Chondrocyte (in vitro differentiated cells): ENCODE data around the gene ARHGEF37. TPM values are rescaled to one million over a fixed set of nuclear protein-coding genes. Genes with fewer than 3 reads are reported as not detected.

ENCODE experiments used
- DNase-seq: peaks from one replicate; pipeline ENCODE4 v3.0.0; 2021; ENCODE audit warnings: mixed read lengths, low spot score
- H3K27ac Mint-ChIP-seq: one replicate; pipeline ENCODE4 v1.8.0; 2021; ENCODE audit warnings: mild to moderate bottlenecking, moderate library complexity, mixed read lengths; ENCODE audit not compliant: unreplicated experiment
- H3K27me3 Mint-ChIP-seq: 2 replicates; pipeline ENCODE4 v1.8.0; 2021; ENCODE audit warnings: low read depth, mixed read lengths
- H3K36me3 Mint-ChIP-seq: 2 replicates; pipeline ENCODE4 v1.8.0; 2021; ENCODE audit warnings: low read depth, mixed read lengths
- H3K4me1 Mint-ChIP-seq: 2 replicates; pipeline ENCODE4 v1.8.0; 2021; ENCODE audit warnings: low read depth, mild to moderate bottlenecking, mixed read lengths
- H3K4me3 Mint-ChIP-seq: one replicate; pipeline ENCODE4 v1.8.0; 2021; ENCODE audit warnings: mild to moderate bottlenecking, moderate library complexity, mixed read lengths; ENCODE audit not compliant: unreplicated experiment
- H3K9me3 Mint-ChIP-seq: 2 replicates; pipeline ENCODE4 v1.8.0; 2021; ENCODE audit warnings: low read depth, mixed read lengths
- CTCF ChIP-seq: fragments of 200-600 bp; sonication (generic); IDR thresholded peaks from 2 replicates; pipeline ENCODE4 v1.5.0; 2021; ENCODE audit warnings: antibody characterized with exemption, mild to moderate bottlenecking, moderate library complexity
- total RNA-seq: library from RNA; stranded (reverse); gene quantifications from 3 replicates; pipeline ENCODE4 v1.2.1, GENCODE V29; 2021

ARHGEF37 gene
- total RNA-seq, 1 donor from 2014 or later, result 6.0 TPM

DNA sequence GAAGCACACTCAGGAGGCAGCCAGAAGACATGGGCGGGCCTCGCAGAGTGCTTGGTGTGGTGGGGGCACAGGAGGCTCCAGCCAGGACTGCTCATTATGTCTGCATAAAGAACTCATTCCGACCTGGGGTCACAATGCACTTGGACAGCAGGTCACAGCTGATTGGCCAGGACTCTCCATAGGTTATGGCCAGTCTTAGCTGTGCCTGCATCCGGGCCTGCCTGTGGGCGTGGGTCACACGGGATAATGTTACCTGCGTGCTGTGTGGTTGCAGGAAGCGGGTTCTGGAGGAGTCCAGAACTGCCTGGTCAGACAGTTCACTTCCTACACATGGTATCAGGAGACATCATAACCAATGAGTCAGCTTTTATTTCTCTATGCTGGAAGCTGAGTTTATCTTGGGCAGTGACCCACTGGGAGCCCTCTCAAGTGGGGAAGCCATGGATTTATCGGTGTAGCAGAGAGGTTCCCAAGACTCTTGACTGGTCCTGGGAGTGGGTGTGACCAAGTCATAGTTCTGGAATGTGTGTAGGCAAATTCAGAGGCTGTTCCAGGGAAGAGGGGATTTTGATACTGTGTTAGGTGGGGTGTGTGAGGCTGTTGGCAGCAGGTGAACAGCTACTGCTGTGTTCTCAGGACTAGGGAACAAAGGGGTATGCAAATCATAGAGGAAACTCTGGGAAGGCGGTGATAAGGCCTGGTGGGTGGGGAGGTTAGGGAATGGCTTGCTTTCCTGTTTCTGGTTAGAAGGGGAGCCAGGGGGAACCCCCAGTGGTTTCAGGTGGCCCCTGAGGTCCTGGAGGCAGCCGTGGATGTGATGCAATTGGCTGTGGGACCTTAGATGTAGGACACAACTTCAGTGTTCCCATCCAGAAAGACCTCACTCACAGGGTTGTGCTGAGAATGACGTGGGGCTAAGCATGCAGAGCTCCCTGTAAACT lies 51.3 kb downstream of the ARHGEF37 start:
- TF ChIP-seq CTCF, result no peak
- DNase-seq, result no peak
- Mint-ChIP-seq H3K4me3 (no peak overlapping the region), H3K4me1 (peaks cover 42% of the 10 kb centered on the region), H3K27me3 (no peaks in the 10 kb centered on the region), H3K36me3 (peaks cover 3% of the 10 kb centered on the region), H3K27ac (peak overlapping the region; percentile 47), H3K9me3 (no peaks in the 10 kb centered on the region)

GRCh38 chr5:149633476-149634350 lies 52.4 kb downstream of the ARHGEF37 start:
- Mint-ChIP-seq H3K36me3 (peaks cover 3% of the 10 kb centered on the region), H3K4me3 (no peak overlapping the region), H3K9me3 (no peaks in the 10 kb centered on the region), H3K4me1 (peaks cover 42% of the 10 kb centered on the region), H3K27ac (peak overlapping the region; percentile 32), H3K27me3 (no peaks in the 10 kb centered on the region)
- TF ChIP-seq CTCF, result no peak
- no peak for DNase-seq

- no peak for DNase-seq
- no peak overlapping the region for H3K4me3 Mint-ChIP-seq
- H3K4me1 Mint-ChIP-seq, result peaks cover 44% of the 10 kb centered on the region
- TF ChIP-seq CTCF, result no peak
- no peaks in the 10 kb centered on the region for H3K36me3 Mint-ChIP-seq
- no peaks in the 10 kb centered on the region for H3K9me3 Mint-ChIP-seq
- no peaks in the 10 kb centered on the region for H3K27me3 Mint-ChIP-seq
- H3K27ac Mint-ChIP-seq, result peak overlapping the region; percentile 9
Measured at GRCh38 chr5:149635394-149635793, 54.1 kb downstream of the ARHGEF37 start.

DNA sequence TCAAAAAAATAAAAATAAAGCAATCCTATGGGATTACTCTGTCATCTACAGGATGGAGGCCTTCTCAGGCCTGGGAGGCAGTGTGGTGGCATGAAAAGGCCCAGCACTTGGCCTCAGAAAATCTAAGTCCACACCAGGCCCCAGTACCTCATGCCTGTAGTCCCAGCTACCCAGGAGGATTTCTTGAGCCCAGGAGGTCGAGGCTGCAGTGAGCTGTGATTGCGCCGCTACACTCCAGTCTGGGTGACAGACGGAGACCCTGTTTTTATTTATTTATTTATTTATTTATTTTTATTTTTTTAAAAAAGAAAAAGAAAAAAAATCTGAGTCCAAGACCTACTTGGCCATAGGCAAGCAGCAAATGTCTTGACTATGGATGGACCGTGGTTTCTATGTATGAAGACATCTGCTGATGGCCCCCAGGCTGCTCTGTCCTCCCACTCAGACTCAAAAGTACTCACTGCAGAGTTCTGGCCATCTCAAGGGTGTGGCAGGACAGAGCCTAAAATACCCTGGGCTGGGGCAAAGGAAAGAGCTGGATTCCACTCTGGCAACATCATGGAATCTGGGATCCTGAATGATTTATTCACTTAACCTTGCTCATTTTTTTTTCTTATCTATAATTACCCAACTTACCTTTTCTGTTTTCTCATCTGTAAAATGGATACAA lies 55.0 kb downstream of the ARHGEF37 start:
- peaks cover 48% of the 10 kb centered on the region for H3K4me1 Mint-ChIP-seq
- no peak for DNase-seq
- no peaks in the 10 kb centered on the region for H3K9me3 Mint-ChIP-seq
- TF ChIP-seq CTCF, result no peak
- H3K27ac Mint-ChIP-seq, result no peak overlapping the region
- H3K4me3 Mint-ChIP-seq, result no peak overlapping the region
- H3K27me3 Mint-ChIP-seq, result no peaks in the 10 kb centered on the region
- H3K36me3 Mint-ChIP-seq, result no peaks in the 10 kb centered on the region

- peak; percentile 88 for TF ChIP-seq CTCF
- H3K27me3 Mint-ChIP-seq, result no peaks in the 10 kb centered on the region
- H3K27ac Mint-ChIP-seq, result no peak overlapping the region
- H3K4me3 Mint-ChIP-seq, result no peak overlapping the region
- no peaks in the 10 kb centered on the region for H3K9me3 Mint-ChIP-seq
- DNase-seq, result no peak
- peaks cover 43% of the 10 kb centered on the region for H3K4me1 Mint-ChIP-seq
- H3K36me3 Mint-ChIP-seq, result no peaks in the 10 kb centered on the region
Measured at GRCh38 chr5:149636861-149637246, 55.6 kb downstream of the ARHGEF37 start.
